SK-N-MC (cell line): ENCODE data around the gene TTC34.

Experiments used
- EZH2 ChIP-seq: fragments of 200-600 bp; sonication (generic); IDR thresholded peaks from one replicate; pipeline ENCODE4 v1.6.1; 2017; ENCODE audit warnings: antibody characterized with exemption
- FOXP2 ChIP-seq: optimal IDR thresholded peaks from 2 replicates; pipeline ENCODE3; 2011; ENCODE audit warnings: mild to moderate bottlenecking, moderate library complexity; ENCODE audit not compliant: insufficient read depth; ENCODE audit errors: extremely low read length, control extremely low read depth
- POLR2AphosphoS5 ChIP-seq: IDR thresholded peaks from 2 replicates; pipeline ENCODE4 v1.6.1; 2012; ENCODE audit warnings: mild to moderate bottlenecking, low read depth, low read length, borderline replicate concordance

GRCh38 chr1:2810281-2810680, 8.8 kb upstream of the TTC34 start:
- TF ChIP-seq EZH2 (no peak), POLR2AphosphoS5 (no peak), FOXP2 (no peak)
